HG03432 (cell line): ENCODE measurements around the gene LSM7.

Experiments
- ATAC-seq: cut with Tn5 transposase; IDR thresholded peaks from one replicate; pipeline ENCODE4 v1.9.1; 2021; ENCODE audit warnings: mild to moderate bottlenecking, moderate library complexity; ENCODE audit not compliant: unreplicated experiment

The LSM7 gene

GRCh38 chr19:2325281-2326046 lies 2.9 kb downstream of the LSM7 start:
- ATAC-seq = no peak

- ATAC-seq = no peak
These were observed 4.0 kb downstream of the LSM7 start for GRCh38 chr19:2324220-2324948.

- no peak for ATAC-seq
These were observed 4.7 kb downstream of the LSM7 start for GRCh38 chr19:2323707-2324106.

GRCh38 chr19:2321565-2322283 lies 6.7 kb downstream of the LSM7 start:
- ATAC-seq = no peak

- ATAC-seq = no peak
These were observed 7.4 kb downstream of the LSM7 start for GRCh38 chr19:2320939-2321338.

GRCh38 chr19:2320049-2320448 lies 8.3 kb downstream of the LSM7 start:
- no peak for ATAC-seq

GRCh38 chr19:2319551-2319950 lies 8.8 kb downstream of the LSM7 start:
- no peak for ATAC-seq

- ATAC-seq = no peak
These were observed 9.5 kb downstream of the LSM7 start for GRCh38 chr19:2318923-2319322.

GRCh38 chr19:2317756-2318155 lies 10.6 kb downstream of the LSM7 start:
- ATAC-seq = no peak

GRCh38 chr19:2317300-2317699 lies 11.1 kb downstream of the LSM7 start:
- no peak for ATAC-seq

GRCh38 chr19:2315818-2316353 lies 12.5 kb downstream of the LSM7 start:
- ATAC-seq = no peak

GRCh38 chr19:2315121-2315817 lies 13.1 kb downstream of the LSM7 start:
- ATAC-seq = no peak

- no peak for ATAC-seq
These were observed 15.4 kb downstream of the LSM7 start for GRCh38 chr19:2312820-2313501.

GRCh38 chr19:2311093-2311492 lies 17.3 kb downstream of the LSM7 start:
- ATAC-seq = no peak

GRCh38 chr19:2309734-2310362 lies 18.5 kb downstream of the LSM7 start:
- no peak for ATAC-seq

- ATAC-seq = no peak
These were observed 20.3 kb downstream of the LSM7 start, which contains the start of gene LINGO3 for GRCh38 chr19:2308114-2308556. Gene LINGO3, minus strand, starts transcription at chr19:2308154. Its CDS starts 16,378 bp downstream, at chr19:2291776.

- ATAC-seq = no peak
These were observed 20.8 kb downstream of the LSM7 start for GRCh38 chr19:2307518-2308012.

- no peak for ATAC-seq
These were observed 21.4 kb downstream of the LSM7 start for GRCh38 chr19:2306971-2307370.

GRCh38 chr19:2306281-2306806 lies 22.0 kb downstream of the LSM7 start:
- no peak for ATAC-seq
